DND-41 (cell line): ENCODE results near the gene ARHGEF7.

Experiments used
- ATAC-seq: fragments of 200-7000 bp; cut with Tn5 transposase; 3 replicates; pipeline ENCODE4 v1.9.1; 2021; ENCODE audit warnings: low read depth; ENCODE audit not compliant: insufficient read depth
- DNase-seq: peaks from one replicate; pipeline ENCODE4 v3.0.0-alpha.2; 2020
- H2AFZ ChIP-seq: 2 replicates; pipeline ENCODE4 v1.6.0; 2012; ENCODE audit warnings: low read depth, low read length
- H3K27ac ChIP-seq: 2 replicates; pipeline ENCODE4 v1.5.1; 2012; ENCODE audit warnings: low read length, inconsistent platforms
- H3K27me3 ChIP-seq: fragments of 200-600 bp; sonication (generic); 2 replicates; pipeline ENCODE4 v1.6.0; 2012; ENCODE audit warnings: low read length, mild to moderate bottlenecking, inconsistent platforms; ENCODE audit not compliant: insufficient read depth, poor library complexity
- H3K36me3 ChIP-seq: 2 replicates; pipeline ENCODE4 v1.5.1; 2012; ENCODE audit warnings: low read length, inconsistent platforms; ENCODE audit not compliant: insufficient read depth
- H3K4me1 ChIP-seq: 2 replicates; pipeline ENCODE4 v1.5.1; 2012; ENCODE audit warnings: mild to moderate bottlenecking, low read length; ENCODE audit not compliant: insufficient read depth
- H3K4me2 ChIP-seq: 2 replicates; pipeline ENCODE4 v1.6.0; 2012; ENCODE audit warnings: mild to moderate bottlenecking, moderate library complexity, low read length, inconsistent platforms; ENCODE audit not compliant: insufficient read depth
- H3K4me3 ChIP-seq, 2 experiments: fragments of 200-600 bp in 1 of 2; shearing (Covaris generic) in 1 of 2; 2 replicates each; pipeline ENCODE4 v1.5.1; 2012 to 2016; ENCODE audit warnings: inconsistent platforms in 2 of 2, low read length in 2 of 2, mild to moderate bottlenecking in 2 of 2, low read depth in 1 of 2, moderate library complexity in 1 of 2
- H3K79me2 ChIP-seq: 2 replicates; pipeline ENCODE4 v1.6.0; 2012; ENCODE audit warnings: low read length, inconsistent platforms; ENCODE audit not compliant: insufficient read depth
- H3K9ac ChIP-seq: 2 replicates; pipeline ENCODE4 v1.6.0; 2012; ENCODE audit warnings: low read depth, mild to moderate bottlenecking, inconsistent platforms, low read length, moderate library complexity
- H3K9me3 ChIP-seq: 2 replicates; pipeline ENCODE4 v1.5.1; 2012; ENCODE audit warnings: low read length, moderate library complexity, mild to moderate bottlenecking, inconsistent platforms; ENCODE audit not compliant: insufficient read depth, severe bottlenecking
- H4K20me1 ChIP-seq: 2 replicates; pipeline ENCODE4 v1.6.0; 2012; ENCODE audit warnings: low read length; ENCODE audit not compliant: insufficient read depth
- EZH2 ChIP-seq: IDR thresholded peaks from 3 replicates; pipeline ENCODE4 v1.6.1; 2012; ENCODE audit warnings: borderline replicate concordance, low read depth, mild to moderate bottlenecking, moderate library complexity, low read length, inconsistent platforms; ENCODE audit not compliant: severe bottlenecking
- TF ChIP-seq, protein P1 (sequence below): IDR thresholded peaks from 2 replicates; pipeline ENCODE4 v1.5.1; 2012; ENCODE audit warnings: borderline replicate concordance, low read length, moderate library complexity, mild to moderate bottlenecking; ENCODE audit not compliant: poor library complexity, severe bottlenecking; ENCODE audit errors: extremely low read depth

ARHGEF7 gene

DNA sequence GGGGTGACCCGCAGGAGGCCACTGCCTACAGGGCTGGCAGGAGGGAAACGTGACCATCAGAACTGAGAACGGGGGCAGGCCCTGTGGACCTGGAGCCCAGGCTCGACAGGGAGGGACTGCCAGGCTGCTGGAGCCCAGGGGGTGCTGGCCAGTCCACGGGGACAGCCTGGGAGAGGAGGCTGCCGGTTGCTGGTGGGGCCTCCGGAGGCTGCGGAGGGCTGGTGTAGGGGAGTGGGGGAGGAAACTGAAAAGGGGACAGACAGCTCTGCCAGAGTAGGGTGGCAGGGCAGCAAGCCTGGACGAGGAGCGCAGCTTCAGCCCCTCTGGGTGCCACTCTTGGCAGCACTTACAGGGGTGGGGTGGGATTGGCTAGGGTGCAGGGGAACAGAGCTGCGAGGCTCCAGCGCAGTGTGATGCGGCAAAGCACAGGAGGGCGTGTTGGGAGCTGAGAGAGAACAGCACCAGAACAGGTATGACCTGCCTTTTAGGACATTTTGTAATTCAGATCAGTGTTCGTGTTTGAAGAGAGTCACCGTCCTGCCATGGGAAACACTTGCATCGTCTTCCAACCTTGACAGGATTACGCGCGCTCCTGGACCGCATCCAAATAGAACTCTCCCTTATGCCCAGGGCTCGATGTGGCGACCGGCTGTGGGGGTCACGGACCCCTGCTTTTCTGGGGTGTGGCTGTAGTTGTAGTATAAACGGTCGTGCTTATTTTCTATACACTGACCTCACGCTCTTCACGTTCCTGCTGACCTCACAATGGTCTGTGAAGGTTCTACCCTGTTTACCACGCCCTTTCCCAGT is 19.9 kb upstream of the ARHGEF7 start:
- DNase-seq, result no peak
- Histone ChIP-seq H3K9me3 (no peaks in the 10 kb centered on the region), H3K4me3 (no peak overlapping the region), H3K36me3 (no peaks in the 10 kb centered on the region), H3K4me2 (no peak overlapping the region), H4K20me1 (no peaks in the 10 kb centered on the region), H3K27ac (no peak overlapping the region), H3K9ac (no peak overlapping the region), H2AFZ (no peak overlapping the region), H3K4me1 (no peaks in the 10 kb centered on the region), H3K79me2 (no peaks in the 10 kb centered on the region), H3K27me3 (peaks cover 21% of the 10 kb centered on the region)
- no peak for ATAC-seq
- TF ChIP-seq, protein P1, sequence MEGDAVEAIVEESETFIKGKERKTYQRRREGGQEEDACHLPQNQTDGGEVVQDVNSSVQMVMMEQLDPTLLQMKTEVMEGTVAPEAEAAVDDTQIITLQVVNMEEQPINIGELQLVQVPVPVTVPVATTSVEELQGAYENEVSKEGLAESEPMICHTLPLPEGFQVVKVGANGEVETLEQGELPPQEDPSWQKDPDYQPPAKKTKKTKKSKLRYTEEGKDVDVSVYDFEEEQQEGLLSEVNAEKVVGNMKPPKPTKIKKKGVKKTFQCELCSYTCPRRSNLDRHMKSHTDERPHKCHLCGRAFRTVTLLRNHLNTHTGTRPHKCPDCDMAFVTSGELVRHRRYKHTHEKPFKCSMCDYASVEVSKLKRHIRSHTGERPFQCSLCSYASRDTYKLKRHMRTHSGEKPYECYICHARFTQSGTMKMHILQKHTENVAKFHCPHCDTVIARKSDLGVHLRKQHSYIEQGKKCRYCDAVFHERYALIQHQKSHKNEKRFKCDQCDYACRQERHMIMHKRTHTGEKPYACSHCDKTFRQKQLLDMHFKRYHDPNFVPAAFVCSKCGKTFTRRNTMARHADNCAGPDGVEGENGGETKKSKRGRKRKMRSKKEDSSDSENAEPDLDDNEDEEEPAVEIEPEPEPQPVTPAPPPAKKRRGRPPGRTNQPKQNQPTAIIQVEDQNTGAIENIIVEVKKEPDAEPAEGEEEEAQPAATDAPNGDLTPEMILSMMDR, result no peak
- TF ChIP-seq EZH2, result no peak

DNA sequence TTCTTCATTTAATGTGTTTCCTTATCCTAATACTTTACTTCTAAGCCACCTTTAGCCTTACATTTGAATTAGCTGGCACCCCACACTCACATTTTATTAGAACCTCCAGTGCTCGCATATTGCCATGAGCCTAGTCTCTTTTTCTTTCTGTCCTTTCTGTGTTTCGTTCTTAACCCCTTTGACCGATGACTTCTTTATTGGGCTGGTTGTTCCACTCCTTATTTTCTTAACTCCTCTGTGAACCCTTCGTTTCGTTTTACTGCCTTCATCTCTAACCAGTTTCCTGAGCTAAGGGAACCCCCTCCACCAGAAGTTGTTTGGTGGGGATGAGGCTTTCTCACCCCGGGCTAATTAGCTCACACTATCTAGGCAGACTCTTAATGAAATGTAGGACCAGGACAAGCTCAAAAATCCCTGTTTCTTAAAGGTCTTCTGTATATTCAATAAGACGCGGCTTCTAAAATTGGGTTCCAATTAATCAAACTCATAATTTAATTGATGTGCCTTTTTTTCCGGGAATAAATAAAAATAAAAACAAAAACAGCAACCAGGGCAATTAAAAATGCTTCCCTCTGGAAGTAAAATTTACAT is 19.1 kb upstream of the ARHGEF7 start:
- Histone ChIP-seq H3K79me2 (no peaks in the 10 kb centered on the region), H3K36me3 (no peaks in the 10 kb centered on the region), H3K27ac (no peak overlapping the region), H4K20me1 (no peaks in the 10 kb centered on the region), H3K4me2 (no peak overlapping the region), H3K9me3 (no peaks in the 10 kb centered on the region), H2AFZ (no peak overlapping the region), H3K4me1 (no peaks in the 10 kb centered on the region), H3K27me3 (peaks cover 21% of the 10 kb centered on the region), H3K9ac (no peak overlapping the region), H3K4me3 (no peak overlapping the region)
- DNase-seq, result no peak
- no peak for ATAC-seq
- TF ChIP-seq EZH2, result no peak
- TF ChIP-seq, protein P1, result no peak

DNA sequence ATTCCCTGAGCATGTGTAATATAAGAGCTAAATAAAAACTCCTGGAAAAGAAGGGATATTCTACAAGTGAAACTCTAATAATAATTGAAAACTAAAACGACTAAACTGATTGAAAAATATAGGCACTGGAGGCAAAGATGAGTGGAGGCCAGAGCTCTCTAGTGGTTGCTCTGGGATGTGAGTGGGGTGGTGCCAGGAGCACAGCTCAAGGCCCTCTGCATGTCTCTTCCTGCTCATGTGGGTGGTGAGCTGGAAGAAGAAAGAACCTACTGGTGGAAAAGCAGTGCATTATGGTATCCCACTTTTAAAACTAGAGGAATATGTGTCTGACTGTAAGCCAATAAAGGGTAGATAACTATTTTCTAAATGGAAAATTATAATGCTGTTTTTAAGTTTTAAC is 15.8 kb upstream of the ARHGEF7 start:
- Histone ChIP-seq H3K36me3 (no peaks in the 10 kb centered on the region), H3K27ac (no peak overlapping the region), H3K9ac (no peak overlapping the region), H3K4me1 (no peaks in the 10 kb centered on the region), H3K79me2 (no peaks in the 10 kb centered on the region), H3K9me3 (peaks cover 7% of the 10 kb centered on the region), H4K20me1 (no peaks in the 10 kb centered on the region), H2AFZ (no peak overlapping the region), H3K4me3 (no peak overlapping the region), H3K4me2 (no peak overlapping the region), H3K27me3 (peaks cover 21% of the 10 kb centered on the region)
- DNase-seq (no peak), ATAC-seq (0 out of 3 replicates have a peak, but pooled peaks have one; percentile 54)
- TF ChIP-seq EZH2, result no peak
- TF ChIP-seq, protein P1, result peak; percentile 14
